Lower leg skin (tissue), 4 donors: Measurements from ENCODE around the gene SARNP. TPM values are rescaled to one million over a fixed set of nuclear protein-coding genes. Genes with fewer than 3 reads are reported as not detected.

Experiments used
- DNase-seq, 2 donors: peaks; one replicate each; pipeline ENCODE4 v3.0.0-alpha.2; 2019; ENCODE audit warnings: low spot score in 2 of 2
- H3K4me3 ChIP-seq: fragments of 200-600 bp; sonication (generic); 2 replicates; pipeline ENCODE4 v1.5.1; 2017; ENCODE audit warnings: mild to moderate bottlenecking, low read depth; ENCODE audit not compliant: poor library complexity, severe bottlenecking
- CTCF ChIP-seq, 3 donors: fragments of 450-650 bp; IDR thresholded peaks; one replicate each; pipeline ENCODE4 v1.5.1; 2016; ENCODE audit warnings: antibody characterized with exemption in 3 of 3, mild to moderate bottlenecking in 3 of 3, moderate library complexity in 2 of 3
- POLR2A ChIP-seq, 2 donors: fragments of 450-650 bp; IDR thresholded peaks; one replicate each; pipeline ENCODE4 v1.6.1; 2016 to 2017; ENCODE audit warnings: antibody characterized with exemption in 2 of 2, mild to moderate bottlenecking in 1 of 2, moderate library complexity in 1 of 2
- WGBS, 2 donors: methylation state at CpG; one replicate each; pipeline ENCODE4 v1.1.5; 2018; 5-methylcytosine and 5-hydroxymethylcytosine counted together
- intact Hi-C: fragments of 100-400 bp; cut with DNase I; formaldehyde crosslinking; loops from one replicate; pipeline ENCODE4 v1.15.0; 2023; ENCODE audit warnings: low total_unique reads
- total RNA-seq, 4 donors: library from RNA; depleted of rRNA; stranded (reverse); fragments of >200 nt; gene quantifications; one replicate each; pipeline ENCODE4 v1.1.0, GENCODE V29; 2016

SARNP gene
- total RNA-seq, 4 donors from 2014 or later = 36.8 to 62.1 (median 59.6) TPM

GRCh38 chr12:55715169-55715764, 102.3 kb downstream of the SARNP start:
- no peak overlapping the region for H3K4me3 ChIP-seq
- 50 to 56% methylated on average over 7 of the region's 7 CpGs for whole genome bisulfite sequencing, 2 donors
- DNase-seq = no peak
- no peak for TF ChIP-seq POLR2A (IDR thresholded peaks at IDR 0.05)
- TF ChIP-seq CTCF (IDR thresholded peaks at IDR 0.05) = no peak
- intact Hi-C loops = no loop called here

- H3K4me3 ChIP-seq = no peak overlapping the region
- no peak for TF ChIP-seq CTCF (IDR thresholded peaks at IDR 0.05)
- no peak for TF ChIP-seq POLR2A (IDR thresholded peaks at IDR 0.05)
- intact Hi-C loops = no loop called here
- no peak for DNase-seq
- 56 to 63% methylated on average over 2 of the region's 2 CpGs for WGBS, 2 donors
Observed at GRCh38 chr12:55713721-55714120, 103.8 kb downstream of the SARNP start.

- DNase-seq = no peak
- WGBS, 2 donors = 24 to 26% methylated on average over 1 of the region's 1 CpG
- intact Hi-C loops = no loop called here
- H3K4me3 ChIP-seq = no peak overlapping the region
- TF ChIP-seq CTCF (IDR thresholded peaks at IDR 0.05) (no peak), POLR2A (IDR thresholded peaks at IDR 0.05) (no peak)
Observed at GRCh38 chr12:55712700-55713415, 104.7 kb downstream of the SARNP start.

GRCh38 chr12:55711786-55712553, 105.6 kb downstream of the SARNP start:
- intact Hi-C loops = no loop called here
- no peak for TF ChIP-seq CTCF (IDR thresholded peaks at IDR 0.05)
- no peak overlapping the region for H3K4me3 ChIP-seq
- no peak for DNase-seq
- 59 to 77% methylated on average over 4 of the region's 4 CpGs for WGBS, 2 donors

GRCh38 chr12:55708695-55709233, 108.8 kb downstream of the SARNP start:
- 18 to 27% methylated on average over 3 of the region's 3 CpGs for WGBS, 2 donors
- DNase-seq = no peak
- intact Hi-C loops = no loop called here
- TF ChIP-seq POLR2A (IDR thresholded peaks at IDR 0.05) = no peak
- no peak overlapping the region for H3K4me3 ChIP-seq
